SK-N-SH (cell line): ENCODE results near the gene ENTPD3. TPM values are rescaled to one million over a fixed set of nuclear protein-coding genes. Genes with fewer than 3 reads are reported as not detected.

ENCODE experiments used
- CTCF ChIA-PET: fragments of 300-600, 350-600 bp; formaldehyde crosslinking; extraction: SDS; loops from one replicate; lab custom pipeline; 2021; lab: Yijun Ruan, JAX
- POLR2A ChIA-PET: fragments of 350-600 bp; sonication (Branson Sonifier 250); formaldehyde crosslinking; extraction: SDS; loops from one replicate; lab custom pipeline; 2020; ENCODE audit warnings: antibody characterized with exemption, inconsistent platforms; lab: Yijun Ruan, JAX
- DNase-seq: peaks from one replicate; pipeline ENCODE4 v3.0.0; 2012
- H2AFZ ChIP-seq: fragments of 200-600 bp; sonication (generic); 2 replicates; pipeline ENCODE4 v1.8.1; 2016; ENCODE audit warnings: antibody characterized with exemption, mild to moderate bottlenecking, low read depth
- H3F3A ChIP-seq: fragments of 200-600 bp; sonication (generic); replicated peaks from 2 replicates; pipeline ENCODE3; 2016; ENCODE audit warnings: antibody characterized with exemption, mild to moderate bottlenecking; ENCODE audit not compliant: insufficient read depth
- H3K27ac ChIP-seq, 2 experiments: fragments of 200-500 bp in 1 of 2; fragments of 200-600 bp in 1 of 2; sonication (Bioruptor generic) in 1 of 2; sonication (generic), shearing (Covaris generic) in 1 of 2; 2 replicates each; pipeline versions ENCODE4 v1.5.1 to v1.6.1; 2014 to 2016; ENCODE audit warnings: low read depth in 2 of 2, inconsistent platforms in 1 of 2, low read length in 1 of 2, mild to moderate bottlenecking in 1 of 2, mixed read lengths in 1 of 2
- H3K27me3 ChIP-seq: fragments of 200-600 bp; sonication (generic), shearing (Covaris generic); 2 replicates; pipeline ENCODE4 v1.6.1; 2016; ENCODE audit warnings: mixed run types; ENCODE audit not compliant: insufficient read depth
- H3K36me3 ChIP-seq, 2 experiments: fragments of 200-500 bp in 1 of 2; fragments of 200-600 bp in 1 of 2; sonication (Bioruptor generic) in 1 of 2; sonication (generic) in 1 of 2; replicated peaks in 1 of 2; 2 replicates each; pipeline versions ENCODE3 to v1.5.1; 2014 to 2016; ENCODE audit warnings: low read length in 1 of 2, mild to moderate bottlenecking in 1 of 2; ENCODE audit not compliant: insufficient read depth in 2 of 2, control insufficient read depth in 1 of 2
- H3K4me1 ChIP-seq, 2 experiments: fragments of 200-500 bp in 1 of 2; fragments of 200-600 bp in 1 of 2; sonication (Bioruptor generic) in 1 of 2; sonication (generic), shearing (Covaris generic) in 1 of 2; 2 replicates each; pipeline versions ENCODE4 v1.5.1 to v1.6.1; 2014 to 2016; ENCODE audit warnings: low read depth in 1 of 2, low read length in 1 of 2, mixed run types in 1 of 2; ENCODE audit not compliant: insufficient read depth in 2 of 2, control insufficient read depth in 1 of 2
- H3K4me2 ChIP-seq: fragments of 200-600 bp; sonication (generic), shearing (Covaris generic); 2 replicates; pipeline ENCODE4 v1.6.1; 2017; ENCODE audit warnings: mixed run types
- H3K4me3 ChIP-seq, 2 experiments: fragments of 200-500 bp in 1 of 2; fragments of 200-600 bp in 1 of 2; sonication (Bioruptor generic) in 1 of 2; sonication (generic), shearing (Covaris generic) in 1 of 2; 2 replicates each; pipeline versions ENCODE4 v1.5.1 to v1.8.1; 2014 to 2016; ENCODE audit warnings: low read depth in 2 of 2, inconsistent platforms in 1 of 2, low read length in 1 of 2, mild to moderate bottlenecking in 1 of 2, mixed read lengths in 1 of 2, moderate library complexity in 1 of 2
- H3K79me2 ChIP-seq: fragments of 200-600 bp; sonication (generic); 2 replicates; pipeline ENCODE4 v1.8.1; 2017; ENCODE audit warnings: mild to moderate bottlenecking; ENCODE audit not compliant: insufficient read depth
- H3K9ac ChIP-seq: fragments of 200-600 bp; sonication (generic); 2 replicates; pipeline ENCODE4 v1.6.1; 2017; ENCODE audit warnings: mixed run types
- H3K9me2 ChIP-seq: fragments of 200-600 bp; sonication (generic); 2 replicates; pipeline ENCODE4 v1.6.1; 2017; ENCODE audit warnings: mixed run types
- H3K9me3 ChIP-seq: fragments of 200-600 bp; sonication (generic); 2 replicates; pipeline ENCODE4 v1.6.1; 2017; ENCODE audit warnings: mixed run types, mild to moderate bottlenecking, moderate library complexity
- H4K20me1 ChIP-seq: fragments of 200-600 bp; sonication (generic); 2 replicates; pipeline ENCODE4 v1.6.1; 2017; ENCODE audit warnings: mild to moderate bottlenecking, mixed run types; ENCODE audit not compliant: insufficient read depth
- CHD2 ChIP-seq: fragments of 150-350 bp; IDR thresholded peaks from 2 replicates; pipeline ENCODE4 v1.6.1; 2018; ENCODE audit warnings: low read length; ENCODE audit not compliant: partially characterized antibody
- EZH2phosphoT487 ChIP-seq: fragments of 200-600 bp; sonication (generic); IDR thresholded peaks from 2 replicates; pipeline ENCODE4 v1.6.1; 2017; ENCODE audit warnings: low read depth, mixed run types, mild to moderate bottlenecking, antibody characterized with exemption, moderate library complexity, borderline replicate concordance
- JUND ChIP-seq: IDR thresholded peaks from 2 replicates; pipeline ENCODE4 v1.4.0; 2012
- MEF2A ChIP-seq: IDR thresholded peaks from 2 replicates; pipeline ENCODE4 v1.4.0; 2012; ENCODE audit warnings: low read depth, borderline replicate concordance
- NFIC ChIP-seq: IDR thresholded peaks from 2 replicates; pipeline ENCODE4 v1.4.0; 2012; ENCODE audit warnings: borderline replicate concordance
- POLR2AphosphoS5 ChIP-seq: IDR thresholded peaks from 2 replicates; pipeline ENCODE4 v1.6.1; 2012; ENCODE audit warnings: low read depth, low read length
- RAD21 ChIP-seq: IDR thresholded peaks from 2 replicates; pipeline ENCODE4 v1.6.1; 2012; ENCODE audit warnings: mild to moderate bottlenecking, low read length
- TAF1 ChIP-seq: IDR thresholded peaks from 2 replicates; pipeline ENCODE4 v1.6.1; 2012; ENCODE audit warnings: low read depth, mild to moderate bottlenecking, low read length, moderate library complexity, borderline replicate concordance
- TEAD4 ChIP-seq: IDR thresholded peaks from 2 replicates; pipeline ENCODE4 v1.4.0; 2012; ENCODE audit warnings: mild to moderate bottlenecking, borderline replicate concordance; ENCODE audit not compliant: insufficient read depth
- USF2 ChIP-seq: fragments of 150-350 bp; IDR thresholded peaks from 2 replicates; pipeline ENCODE4 v1.6.1; 2017; ENCODE audit warnings: antibody characterized with exemption, low read length, low read depth, borderline replicate concordance
- WGBS: methylation state at CpG from one replicate; pipeline ENCODE4 v1.1.6; 2017; ENCODE audit warnings: low lambda C conversion rate; 5-methylcytosine and 5-hydroxymethylcytosine counted together
- polyA plus RNA-seq, 3 experiments: library from polyadenylated mRNA; depleted of rRNA; stranded (reverse); fragments of >200 nt; gene quantifications; 2 replicates each; pipeline ENCODE4 v1.2.3, GENCODE V29; 2012
- TF ChIP-seq, protein P1 (sequence below): IDR thresholded peaks from 2 replicates; pipeline ENCODE4; 2012
- TF ChIP-seq, protein P2 (sequence below): fragments of 200-600 bp; sonication (generic); IDR thresholded peaks from 2 replicates; pipeline ENCODE4 v1.6.1; 2017; ENCODE audit warnings: antibody characterized with exemption, mild to moderate bottlenecking, moderate library complexity
- TF ChIP-seq, protein P3 (sequence below): IDR thresholded peaks from 2 replicates; pipeline ENCODE4 v1.6.1; 2012; ENCODE audit warnings: mild to moderate bottlenecking, low read depth, low read length, moderate library complexity

Gene ENTPD3
- polyA plus RNA-seq, 1 of the 3 experiments (the other 2 are of a cell fraction), result 0.02 TPM

DNA sequence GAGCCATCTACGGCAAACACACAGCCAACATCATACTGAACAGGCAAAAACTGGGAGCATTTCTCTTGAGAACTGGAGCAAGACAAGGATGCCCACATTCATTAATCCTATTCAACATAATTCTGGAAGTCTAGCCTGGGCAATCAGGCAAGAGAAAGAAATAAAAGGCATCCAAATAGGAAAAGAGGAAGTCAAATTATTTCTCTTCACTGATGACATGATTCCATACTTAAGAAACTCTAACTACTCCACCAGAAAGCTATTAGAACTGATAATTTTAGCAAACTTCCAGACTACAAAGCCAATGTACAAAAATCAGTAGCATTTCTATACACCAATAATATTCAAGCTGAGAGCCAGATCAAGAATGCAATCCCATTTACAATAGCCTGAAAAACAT lies 17.3 kb upstream of the ENTPD3 start:
- Histone ChIP-seq H3F3A (no peaks in the 10 kb centered on the region), H3K9me3 (no peaks in the 10 kb centered on the region), H3K4me1 (no peaks in the 10 kb centered on the region), H3K9me2 (no peaks in the 10 kb centered on the region), H3K79me2 (no peaks in the 10 kb centered on the region), H3K4me3 (no peak overlapping the region), H3K9ac (no peak overlapping the region), H4K20me1 (no peaks in the 10 kb centered on the region), H2AFZ (no peak overlapping the region), H3K27ac (no peak overlapping the region), H3K36me3 (no peaks in the 10 kb centered on the region), H3K4me2 (no peak overlapping the region), H3K27me3 (no peaks in the 10 kb centered on the region)
- ChIA-PET CTCF (interaction anchor here (1.2 kb wide), 1 partner anchor 29 kb away, joined by 3 read pairs; no protein-coding TSS in a partner anchor), POLR2A (no interaction called here)
- DNase-seq, result no peak
- WGBS, result 26% methylated on average over 1 of the region's 1 CpG
- TF ChIP-seq MEF2A (no peak), USF2 (no peak), TEAD4 (no peak), NFIC (no peak)
- TF ChIP-seq, protein P1, sequence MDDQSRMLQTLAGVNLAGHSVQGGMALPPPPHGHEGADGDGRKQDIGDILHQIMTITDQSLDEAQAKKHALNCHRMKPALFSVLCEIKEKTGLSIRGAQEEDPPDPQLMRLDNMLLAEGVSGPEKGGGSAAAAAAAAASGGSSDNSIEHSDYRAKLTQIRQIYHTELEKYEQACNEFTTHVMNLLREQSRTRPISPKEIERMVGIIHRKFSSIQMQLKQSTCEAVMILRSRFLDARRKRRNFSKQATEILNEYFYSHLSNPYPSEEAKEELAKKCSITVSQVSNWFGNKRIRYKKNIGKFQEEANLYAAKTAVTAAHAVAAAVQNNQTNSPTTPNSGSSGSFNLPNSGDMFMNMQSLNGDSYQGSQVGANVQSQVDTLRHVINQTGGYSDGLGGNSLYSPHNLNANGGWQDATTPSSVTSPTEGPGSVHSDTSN, result no peak

DNA sequence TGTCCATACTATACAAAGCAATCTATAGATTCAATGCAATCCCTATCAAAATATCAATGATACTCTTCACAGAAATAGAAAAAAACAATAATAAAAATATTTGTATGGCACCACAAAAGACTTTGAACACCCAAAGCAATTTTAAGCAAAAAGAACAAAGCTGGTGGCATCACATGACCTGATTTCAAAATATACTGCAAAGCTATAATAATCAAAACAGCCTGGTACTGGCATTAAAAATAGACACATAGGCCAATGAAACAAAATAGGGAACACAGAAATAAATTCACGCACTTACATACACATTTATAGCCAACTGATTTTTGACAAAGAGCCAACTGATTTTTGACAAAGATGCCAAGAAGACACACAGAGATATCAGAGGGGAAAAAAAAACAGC lies 9.2 kb upstream of the ENTPD3 start:
- no peaks in the 10 kb centered on the region for H3K79me2 ChIP-seq
- no peaks in the 10 kb centered on the region for H3K36me3 ChIP-seq
- H3K27ac ChIP-seq, result no peak overlapping the region
- no peaks in the 10 kb centered on the region for H3K4me1 ChIP-seq
- POLR2A ChIA-PET, result no interaction called here
- H3K4me2 ChIP-seq, result no peak overlapping the region
- no peak overlapping the region for H3K9ac ChIP-seq
- CTCF ChIA-PET, result no interaction called here
- H3K27me3 ChIP-seq, result no peaks in the 10 kb centered on the region
- H3K4me3 ChIP-seq, result no peak overlapping the region
- no peak overlapping the region for H2AFZ ChIP-seq
- no peak for DNase-seq
- H3K9me3 ChIP-seq, result no peaks in the 10 kb centered on the region
- H4K20me1 ChIP-seq, result no peaks in the 10 kb centered on the region
- H3F3A ChIP-seq, result no peaks in the 10 kb centered on the region
- H3K9me2 ChIP-seq, result no peaks in the 10 kb centered on the region
- TF ChIP-seq, protein P2, sequence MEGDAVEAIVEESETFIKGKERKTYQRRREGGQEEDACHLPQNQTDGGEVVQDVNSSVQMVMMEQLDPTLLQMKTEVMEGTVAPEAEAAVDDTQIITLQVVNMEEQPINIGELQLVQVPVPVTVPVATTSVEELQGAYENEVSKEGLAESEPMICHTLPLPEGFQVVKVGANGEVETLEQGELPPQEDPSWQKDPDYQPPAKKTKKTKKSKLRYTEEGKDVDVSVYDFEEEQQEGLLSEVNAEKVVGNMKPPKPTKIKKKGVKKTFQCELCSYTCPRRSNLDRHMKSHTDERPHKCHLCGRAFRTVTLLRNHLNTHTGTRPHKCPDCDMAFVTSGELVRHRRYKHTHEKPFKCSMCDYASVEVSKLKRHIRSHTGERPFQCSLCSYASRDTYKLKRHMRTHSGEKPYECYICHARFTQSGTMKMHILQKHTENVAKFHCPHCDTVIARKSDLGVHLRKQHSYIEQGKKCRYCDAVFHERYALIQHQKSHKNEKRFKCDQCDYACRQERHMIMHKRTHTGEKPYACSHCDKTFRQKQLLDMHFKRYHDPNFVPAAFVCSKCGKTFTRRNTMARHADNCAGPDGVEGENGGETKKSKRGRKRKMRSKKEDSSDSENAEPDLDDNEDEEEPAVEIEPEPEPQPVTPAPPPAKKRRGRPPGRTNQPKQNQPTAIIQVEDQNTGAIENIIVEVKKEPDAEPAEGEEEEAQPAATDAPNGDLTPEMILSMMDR, result no peak
- TF ChIP-seq, protein P3, sequence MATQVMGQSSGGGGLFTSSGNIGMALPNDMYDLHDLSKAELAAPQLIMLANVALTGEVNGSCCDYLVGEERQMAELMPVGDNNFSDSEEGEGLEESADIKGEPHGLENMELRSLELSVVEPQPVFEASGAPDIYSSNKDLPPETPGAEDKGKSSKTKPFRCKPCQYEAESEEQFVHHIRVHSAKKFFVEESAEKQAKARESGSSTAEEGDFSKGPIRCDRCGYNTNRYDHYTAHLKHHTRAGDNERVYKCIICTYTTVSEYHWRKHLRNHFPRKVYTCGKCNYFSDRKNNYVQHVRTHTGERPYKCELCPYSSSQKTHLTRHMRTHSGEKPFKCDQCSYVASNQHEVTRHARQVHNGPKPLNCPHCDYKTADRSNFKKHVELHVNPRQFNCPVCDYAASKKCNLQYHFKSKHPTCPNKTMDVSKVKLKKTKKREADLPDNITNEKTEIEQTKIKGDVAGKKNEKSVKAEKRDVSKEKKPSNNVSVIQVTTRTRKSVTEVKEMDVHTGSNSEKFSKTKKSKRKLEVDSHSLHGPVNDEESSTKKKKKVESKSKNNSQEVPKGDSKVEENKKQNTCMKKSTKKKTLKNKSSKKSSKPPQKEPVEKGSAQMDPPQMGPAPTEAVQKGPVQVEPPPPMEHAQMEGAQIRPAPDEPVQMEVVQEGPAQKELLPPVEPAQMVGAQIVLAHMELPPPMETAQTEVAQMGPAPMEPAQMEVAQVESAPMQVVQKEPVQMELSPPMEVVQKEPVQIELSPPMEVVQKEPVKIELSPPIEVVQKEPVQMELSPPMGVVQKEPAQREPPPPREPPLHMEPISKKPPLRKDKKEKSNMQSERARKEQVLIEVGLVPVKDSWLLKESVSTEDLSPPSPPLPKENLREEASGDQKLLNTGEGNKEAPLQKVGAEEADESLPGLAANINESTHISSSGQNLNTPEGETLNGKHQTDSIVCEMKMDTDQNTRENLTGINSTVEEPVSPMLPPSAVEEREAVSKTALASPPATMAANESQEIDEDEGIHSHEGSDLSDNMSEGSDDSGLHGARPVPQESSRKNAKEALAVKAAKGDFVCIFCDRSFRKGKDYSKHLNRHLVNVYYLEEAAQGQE, result no peak
- TF ChIP-seq EZH2phosphoT487 (no peak), JUND (no peak), USF2 (no peak), TAF1 (no peak), CHD2 (no peak), RAD21 (no peak), POLR2AphosphoS5 (no peak)
- 69% methylated on average over 1 of the region's 1 CpG for WGBS
